22Rv1 (cell line): ENCODE measurements around the gene ASB2.

Source experiments
- CTCF ChIP-seq: fragments of 450-650 bp; IDR thresholded peaks from 2 replicates; pipeline ENCODE4 v1.5.1; 2017; ENCODE audit warnings: mild to moderate bottlenecking
- ZFX ChIP-seq: fragments of 450-650 bp; IDR thresholded peaks from 2 replicates; pipeline ENCODE4 v1.6.1; 2017; ENCODE audit warnings: antibody characterized with exemption, borderline replicate concordance

- no peak for TF ChIP-seq CTCF
- no peak for TF ChIP-seq ZFX
Observed at GRCh38 chr14:94015223-94015622, 38.9 kb upstream of the ASB2 start.
